GM23248 (cell line): ENCODE data around the gene LGR6.

ENCODE experiments used
- EZH2 ChIP-seq: fragments of 200-600 bp; sonication (generic); IDR thresholded peaks from 2 replicates; pipeline ENCODE4 v1.6.1; 2018; ENCODE audit warnings: antibody characterized with exemption, mild to moderate bottlenecking; ENCODE audit not compliant: insufficient read depth, poor library complexity, severe bottlenecking
- EZH2phosphoT487 ChIP-seq: fragments of 200-600 bp; sonication (generic); IDR thresholded peaks from 2 replicates; pipeline ENCODE4 v1.6.1; 2018; ENCODE audit warnings: antibody characterized with exemption, moderate library complexity, mild to moderate bottlenecking, low read depth; ENCODE audit not compliant: insufficient read depth

- TF ChIP-seq EZH2 (no peak), EZH2phosphoT487 (no peak)
These were observed 56.2 kb downstream of the LGR6 start for GRCh38 chr1:202249846-202250245.
